A549 treated with DMSO at 1 μM for 4 hours (cell line): ENCODE results near the gene YPEL4. TPM values are rescaled to one million over a fixed set of nuclear protein-coding genes. Genes with fewer than 3 reads are reported as not detected.

Experiments
- total RNA-seq: library from RNA; stranded (reverse); fragments of 200-300 nt; extraction: Qiagen RNA extraction; gene quantifications from 5 replicates; pipeline ENCODE4 v1.2.3, GENCODE V29; 2022; ENCODE audit warnings: low read depth

YPEL4 gene
- 0.17 to 0.51 TPM (median 0.34 TPM) in 5 replicates for total RNA-seq

GRCh38 chr11:57649826-57650738 is at the start of gene YPEL4:
YPEL4 (minus strand) TSS chr11:57649912; CDS start chr11:57647107, 2,805 bp downstream.

DNA sequence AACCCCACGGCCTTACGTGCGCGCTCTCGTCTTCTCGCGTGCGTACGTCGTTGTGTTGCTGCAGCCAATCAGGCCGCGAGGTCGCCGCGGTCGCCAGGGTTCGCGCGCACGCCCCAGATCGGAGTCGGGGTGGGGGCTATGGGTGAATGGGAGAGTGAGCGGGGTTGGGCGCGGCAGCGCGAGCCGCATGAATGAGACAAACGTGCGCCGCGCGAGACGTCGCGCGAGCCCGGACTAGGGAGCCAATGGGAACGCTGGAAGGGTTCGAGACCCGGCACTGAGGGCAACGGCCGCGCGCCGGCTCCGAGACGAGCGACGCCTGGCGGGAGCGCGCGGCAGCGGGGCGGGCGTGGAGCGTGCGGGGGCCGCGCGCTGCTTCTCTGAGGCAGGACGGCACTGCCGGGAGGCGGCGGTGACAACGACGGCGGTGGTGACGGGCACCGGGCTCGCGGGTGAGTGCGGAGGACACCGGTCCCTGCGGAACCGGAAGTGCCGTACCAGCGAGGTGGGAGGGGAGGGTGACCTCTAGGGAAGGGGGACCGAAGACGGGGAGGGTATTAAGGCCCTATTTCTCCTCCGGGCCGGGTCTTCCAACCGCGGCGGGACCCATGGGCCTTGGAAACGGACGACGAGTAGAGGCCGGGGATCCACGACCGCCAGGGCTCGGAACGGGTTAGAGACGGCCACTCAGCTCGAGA is 18.2 kb upstream of the YPEL4 start, which contains the start of gene ZDHHC5:
Gene ZDHHC5 (plus strand): TSS at position 379 of the 698 bp plus-strand sequence. CDS start 4,977 bp downstream, outside the sequence.

DNA sequence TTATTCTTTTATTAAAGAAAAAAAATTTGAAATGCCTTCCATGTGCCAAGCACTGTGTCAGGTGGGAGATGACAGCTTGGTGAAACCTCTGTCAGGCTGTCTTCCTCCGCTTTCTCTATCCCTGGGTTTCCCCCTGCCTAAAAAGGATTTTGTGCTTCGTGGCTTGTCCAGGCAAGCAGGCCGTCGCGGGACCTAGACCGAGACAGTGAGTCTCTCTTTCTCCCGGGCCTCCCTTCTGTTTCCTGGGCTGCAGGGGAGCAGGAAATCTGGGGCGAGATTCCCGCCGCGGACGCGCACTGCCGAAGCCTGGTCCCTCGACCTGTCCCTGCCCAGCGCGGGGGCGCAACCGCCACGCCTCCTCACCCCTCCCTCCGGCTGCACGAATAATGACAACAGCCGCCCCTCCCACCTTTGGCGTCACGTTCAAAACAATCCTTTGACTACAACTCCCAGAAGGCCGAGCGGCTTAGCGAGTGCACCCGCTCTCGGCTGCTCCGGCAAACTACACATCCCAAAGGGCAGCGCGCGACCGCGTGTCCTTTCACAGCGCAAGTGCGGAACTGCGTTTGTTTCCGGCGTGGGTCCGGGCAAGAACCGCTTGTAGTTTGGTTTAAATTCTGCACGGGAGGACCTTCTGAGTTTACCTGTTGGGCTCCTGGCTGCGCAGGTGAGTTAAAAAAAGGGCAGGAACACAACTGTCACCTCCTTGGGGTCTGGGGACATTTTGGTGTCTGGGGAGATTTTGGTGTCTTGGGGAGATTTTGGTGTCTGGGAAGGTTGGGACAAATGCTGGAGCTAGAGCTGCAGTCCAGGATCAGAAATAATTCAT is 7.7 kb upstream of the YPEL4 start, which contains the start of gene CLP1:
Gene CLP1 (plus strand): TSS at position 569 of the 829 bp plus-strand sequence. CDS start 1,715 bp downstream, outside the sequence.

DNA sequence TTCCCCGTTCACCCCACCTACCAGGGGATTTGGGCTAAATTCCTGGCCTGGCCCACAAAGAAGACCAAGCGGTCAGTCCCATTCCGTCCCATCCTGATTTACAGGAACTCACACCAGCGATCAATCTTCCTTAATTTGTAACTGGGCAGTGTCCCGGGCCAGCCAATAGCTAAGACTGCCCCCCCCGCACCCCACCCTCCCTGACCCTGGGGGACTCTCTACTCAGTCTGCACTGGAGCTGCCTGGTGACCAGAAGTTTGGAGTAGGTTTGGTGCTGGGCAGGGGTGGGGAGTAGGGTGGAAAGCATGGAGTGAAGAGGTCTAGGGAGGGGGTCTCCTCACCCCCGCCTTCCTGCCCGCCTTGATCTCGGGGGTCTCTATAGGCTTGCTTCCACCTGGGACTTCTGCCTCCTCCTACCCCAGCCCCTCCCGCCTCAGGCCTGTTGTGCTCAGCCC is 52.2 kb downstream of the YPEL4 start, which contains the start of gene SERPING1:
Gene SERPING1 (plus strand): TSS at position 225 of the 455 bp plus-strand sequence. CDS start 586 bp downstream, outside the sequence.

Other genes starting within 250 kb of the YPEL4 start
- gene SLC43A3, start 222.8 kb downstream of the YPEL4 start, total RNA-seq = 0.44 to 0.86 TPM (median 0.61 TPM) in 5 replicates
- gene RTN4RL2, start 189.4 kb downstream of the YPEL4 start, total RNA-seq = 75.3 to 131 TPM (median 110 TPM) in 5 replicates
- gene SLC43A1, start 134.2 kb downstream of the YPEL4 start, total RNA-seq = 2.6 to 3.9 TPM (median 3.3 TPM) in 5 replicates
- gene TIMM10, start 119.2 kb downstream of the YPEL4 start, total RNA-seq = 154 to 181 TPM (median 169 TPM) in 5 replicates
- not detected in 5 replicates for gene SMTNL1, start 112.3 kb downstream of the YPEL4 start, total RNA-seq
- 25.8 to 32.3 TPM (median 27.7 TPM) in 5 replicates for gene UBE2L6, start 82.2 kb downstream of the YPEL4 start, total RNA-seq
- 0.29 to 0.55 TPM (median 0.46 TPM) in 5 replicates for gene SERPING1, start 52.2 kb downstream of the YPEL4 start, total RNA-seq
- 29.0 to 33.9 TPM (median 30.6 TPM) in 5 replicates for gene CLP1, start 7.8 kb upstream of the YPEL4 start, total RNA-seq
- gene ZDHHC5, start 18.2 kb upstream of the YPEL4 start, total RNA-seq = 72.4 to 79.2 TPM (median 77.8 TPM) in 5 replicates
- 25.5 to 31.3 TPM (median 30.6 TPM) in 5 replicates for gene MED19, start 62.3 kb upstream of the YPEL4 start, total RNA-seq
- gene TMX2, start 62.7 kb upstream of the YPEL4 start, total RNA-seq = 153 to 175 TPM (median 158 TPM) in 5 replicates
- gene SELENOH, start 91.6 kb upstream of the YPEL4 start, total RNA-seq = 100 to 153 TPM (median 131 TPM) in 5 replicates
- gene BTBD18, start 101.9 kb upstream of the YPEL4 start, total RNA-seq = not detected in 5 replicates
- gene CTNND1, start 111.9 kb upstream of the YPEL4 start, total RNA-seq = 57.5 to 73.7 TPM (median 71.6 TPM) in 5 replicates